H1 (cell line): ENCODE measurements around the gene AKAP8. TPM values are rescaled to one million over a fixed set of nuclear protein-coding genes. Genes with fewer than 3 reads are reported as not detected.

Experiments
- BACH1 ChIP-seq: IDR thresholded peaks from 2 replicates; pipeline ENCODE4 v1.6.1; 2012; ENCODE audit warnings: low read length, improper control_type of control experiment
- CHD1 ChIP-seq: IDR thresholded peaks from 2 replicates; pipeline ENCODE4 v1.6.1; 2012; ENCODE audit warnings: low read depth, low read length, improper control_type of control experiment
- CREB1 ChIP-seq: IDR thresholded peaks from 2 replicates; pipeline ENCODE4 v1.6.1; 2012; ENCODE audit warnings: inconsistent platforms
- CTCF ChIP-seq, 3 experiments: IDR thresholded peaks; 1 replicate in 2 of 3; 2 replicates in 1 of 3; pipeline versions ENCODE4 v1.5.1 to v1.6.1; 2011; ENCODE audit warnings: low read length in 3 of 3, mild to moderate bottlenecking in 3 of 3, inconsistent platforms in 2 of 3, low read depth in 1 of 3, moderate library complexity in 1 of 3; ENCODE audit not compliant: insufficient read depth in 1 of 3; ENCODE audit errors: control extremely low read depth in 1 of 3
- E2F6 ChIP-seq: IDR thresholded peaks from 2 replicates; pipeline ENCODE4 v1.6.1; 2012; ENCODE audit warnings: inconsistent platforms
- FOSL1 ChIP-seq: IDR thresholded peaks from 2 replicates; pipeline ENCODE4 v1.6.1; 2011; ENCODE audit warnings: mild to moderate bottlenecking, low read depth, low read length, moderate library complexity; ENCODE audit not compliant: insufficient read depth
- GTF2F1 ChIP-seq: IDR thresholded peaks from 2 replicates; pipeline ENCODE4 v1.6.1; 2012; ENCODE audit warnings: low read depth, low read length, improper control_type of control experiment, borderline replicate concordance
- KDM5A ChIP-seq: fragments of 200-600 bp; IDR thresholded peaks from 2 replicates; pipeline ENCODE4 v1.7.1; 2012; ENCODE audit warnings: mild to moderate bottlenecking, low read length, inconsistent platforms, mixed read lengths
- NANOG ChIP-seq: IDR thresholded peaks from 2 replicates; pipeline ENCODE4 v1.6.1; 2011; ENCODE audit warnings: low read length, low read depth, mild to moderate bottlenecking, inconsistent platforms; ENCODE audit not compliant: insufficient read depth, poor library complexity, severe bottlenecking
- PHF8 ChIP-seq: fragments of 200-600 bp; sonication (generic); conservative IDR thresholded peaks from 2 replicates; pipeline ENCODE4 v1.7.1; 2012; ENCODE audit warnings: low read depth, mild to moderate bottlenecking, inconsistent platforms, low read length, moderate library complexity
- POLR2AphosphoS5 ChIP-seq: IDR thresholded peaks from 2 replicates; pipeline ENCODE4 v1.6.1; 2011; ENCODE audit warnings: low read depth, low read length
- POU5F1 ChIP-seq: IDR thresholded peaks from 2 replicates; pipeline ENCODE4 v1.6.1; 2011; ENCODE audit warnings: low read depth, mild to moderate bottlenecking, low read length, moderate library complexity
- RAD21 ChIP-seq, 2 experiments: IDR thresholded peaks in 1 of 2; conservative IDR thresholded peaks in 1 of 2; 2 replicates each; pipeline ENCODE4 v1.6.1; 2011; ENCODE audit warnings: low read depth in 2 of 2, low read length in 2 of 2, improper control_type of control experiment in 1 of 2, inconsistent platforms in 1 of 2, mild to moderate bottlenecking in 1 of 2, moderate library complexity in 1 of 2
- SAP30 ChIP-seq: fragments of 300-600 bp; sonication (generic); IDR thresholded peaks from 2 replicates; pipeline ENCODE4 v1.7.1; 2012; ENCODE audit warnings: low read length, moderate library complexity, mild to moderate bottlenecking, inconsistent platforms; ENCODE audit not compliant: insufficient read depth, insufficient replicate concordance
- SRF ChIP-seq: IDR thresholded peaks from 2 replicates; pipeline ENCODE4 v1.6.1; 2011; ENCODE audit warnings: mild to moderate bottlenecking, low read depth, low read length, moderate library complexity
- SUZ12 ChIP-seq: fragments of 200-600 bp; sonication (generic); IDR thresholded peaks from 2 replicates; pipeline ENCODE4 v1.6.1; 2012; ENCODE audit warnings: mild to moderate bottlenecking, inconsistent platforms, low read length, moderate library complexity, mixed read lengths
- TCF12 ChIP-seq: IDR thresholded peaks from 2 replicates; pipeline ENCODE4 v1.6.1; 2011; ENCODE audit warnings: low read depth, mild to moderate bottlenecking, low read length
- polyA plus RNA-seq, 7 experiments: library from polyadenylated mRNA; depleted of rRNA in 3 of 7; stranded (reverse) in 5 of 7; unstranded in 2 of 7; fragments of >200 nt in 5 of 7; fragments of 200-250 nt in 2 of 7; gene quantifications; 1 replicate in 5 of 7; 2 replicates in 1 of 7; 4 replicates in 1 of 7; pipeline versions ENCODE4 v1.2.1 to v1.2.3, GENCODE V29; 2011 to 2013; ENCODE audit warnings: missing spikeins in 2 of 7, mixed read lengths in 2 of 7
- total RNA-seq: library from RNA; stranded (reverse); fragmentation: NEBNext Ultra II Directional; extraction: Animal tissue kit (Norgen Biotek cat#: 25700); gene quantifications from 2 replicates; pipeline ENCODE4 v1.2.1, GENCODE V29; 2021
- TF ChIP-seq, protein P1 (sequence below): IDR thresholded peaks from 2 replicates; pipeline ENCODE4 v1.6.1; 2012; ENCODE audit warnings: inconsistent platforms
- TF ChIP-seq, protein P2 (sequence below): IDR thresholded peaks from 2 replicates; pipeline ENCODE4 v1.6.1; 2011; ENCODE audit warnings: low read depth, mild to moderate bottlenecking, low read length; ENCODE audit not compliant: insufficient read depth

AKAP8 gene
- total and polyA plus RNA-seq, 2 of the 8 experiments (the other 6 are each of a cell fraction or from before 2014, with no cell fraction given): 17.0 to 41.0 TPM

DNA sequence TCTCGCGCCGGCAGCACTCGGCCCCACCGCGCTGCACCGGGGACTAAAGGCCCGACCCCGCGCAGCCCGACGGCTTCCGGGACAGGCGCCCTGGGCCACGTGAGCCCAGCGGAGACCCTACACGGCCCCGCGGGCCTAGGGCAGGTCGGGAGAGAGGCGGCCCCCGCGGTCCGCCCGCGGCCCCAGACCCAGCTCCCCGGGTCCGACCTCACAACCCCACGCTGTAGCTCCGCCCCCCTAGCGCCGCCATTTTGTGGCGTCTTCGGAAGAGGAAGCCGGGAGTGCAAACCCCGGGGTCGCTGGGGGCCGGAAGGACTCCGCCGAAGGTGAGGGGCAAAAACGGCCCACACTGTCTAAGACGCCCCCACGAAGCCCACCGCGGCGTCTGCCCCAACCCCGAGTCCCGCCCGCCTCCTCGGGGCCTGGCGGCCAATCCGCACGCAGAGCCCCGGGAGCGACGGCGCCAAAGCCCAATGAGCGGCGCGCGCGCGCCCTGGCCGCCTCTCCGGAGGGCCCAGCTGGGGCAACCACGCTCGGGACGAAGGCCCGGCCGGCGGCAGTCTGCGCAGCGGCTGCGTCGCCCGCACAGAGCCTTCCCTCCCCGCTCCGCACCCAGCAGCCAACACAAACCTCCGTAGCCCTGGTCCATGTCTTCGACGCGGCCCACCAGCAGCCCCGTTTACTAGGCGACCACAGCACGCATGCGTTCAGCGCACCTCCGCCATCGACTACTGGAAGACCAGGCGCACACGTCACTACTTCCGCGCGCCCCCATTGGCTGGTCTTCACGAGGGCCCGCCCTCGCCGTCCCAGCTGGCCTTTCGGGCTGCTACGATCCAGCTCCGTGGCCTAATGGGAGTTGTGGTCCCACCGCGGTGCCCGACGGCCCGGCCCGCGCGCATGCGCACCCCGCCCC lies at the start of gene AKAP8 (continued):
- TF ChIP-seq POLR2AphosphoS5 (peak; percentile 98), PHF8 (peak; percentile 91), TCF12 (no peak), CHD1 (no peak), SAP30 (no peak), FOSL1 (no peak), NANOG (no peak), SUZ12 (no peak), E2F6 (no peak), CREB1 (peak; percentile 89), BACH1 (no peak), GTF2F1 (no peak; the same call in 1 of the 2 replicates), SRF (no peak), RAD21 (IDR thresholded peaks at IDR 0.05 in 1 of 2, conservative IDR thresholded peaks at IDR 0.05 in 1 of 2; ENCODE audit: low read depth in 2 of 2, low read length in 2 of 2) (no peak), KDM5A (no peak), POU5F1 (no peak), CTCF (IDR thresholded peaks at IDR 0.05; ENCODE audit: control extremely low read depth in 1 of 3, insufficient read depth in 1 of 3, low read depth in 1 of 3, low read length in 3 of 3) (no peak)
- TF ChIP-seq, protein P1, sequence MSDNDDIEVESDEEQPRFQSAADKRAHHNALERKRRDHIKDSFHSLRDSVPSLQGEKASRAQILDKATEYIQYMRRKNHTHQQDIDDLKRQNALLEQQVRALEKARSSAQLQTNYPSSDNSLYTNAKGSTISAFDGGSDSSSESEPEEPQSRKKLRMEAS: peak; percentile 78
- TF ChIP-seq, protein P2, sequence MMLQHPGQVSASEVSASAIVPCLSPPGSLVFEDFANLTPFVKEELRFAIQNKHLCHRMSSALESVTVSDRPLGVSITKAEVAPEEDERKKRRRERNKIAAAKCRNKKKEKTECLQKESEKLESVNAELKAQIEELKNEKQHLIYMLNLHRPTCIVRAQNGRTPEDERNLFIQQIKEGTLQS: no peak
